Measurements from ENCODE around the gene SWSAP1. TPM values are rescaled to one million over a fixed set of nuclear protein-coding genes. Genes with fewer than 3 reads are reported as not detected.
"Not testable (repeated sequence)": the region's sequence is repeated elsewhere in the genome, so short reads cannot be mapped to it uniquely, and the experiment has no call there.

SWSAP1 gene
- total RNA-seq, 4 donors from 2014 or later = 0.51 to 1.7 (median 1.2) TPM

DNA sequence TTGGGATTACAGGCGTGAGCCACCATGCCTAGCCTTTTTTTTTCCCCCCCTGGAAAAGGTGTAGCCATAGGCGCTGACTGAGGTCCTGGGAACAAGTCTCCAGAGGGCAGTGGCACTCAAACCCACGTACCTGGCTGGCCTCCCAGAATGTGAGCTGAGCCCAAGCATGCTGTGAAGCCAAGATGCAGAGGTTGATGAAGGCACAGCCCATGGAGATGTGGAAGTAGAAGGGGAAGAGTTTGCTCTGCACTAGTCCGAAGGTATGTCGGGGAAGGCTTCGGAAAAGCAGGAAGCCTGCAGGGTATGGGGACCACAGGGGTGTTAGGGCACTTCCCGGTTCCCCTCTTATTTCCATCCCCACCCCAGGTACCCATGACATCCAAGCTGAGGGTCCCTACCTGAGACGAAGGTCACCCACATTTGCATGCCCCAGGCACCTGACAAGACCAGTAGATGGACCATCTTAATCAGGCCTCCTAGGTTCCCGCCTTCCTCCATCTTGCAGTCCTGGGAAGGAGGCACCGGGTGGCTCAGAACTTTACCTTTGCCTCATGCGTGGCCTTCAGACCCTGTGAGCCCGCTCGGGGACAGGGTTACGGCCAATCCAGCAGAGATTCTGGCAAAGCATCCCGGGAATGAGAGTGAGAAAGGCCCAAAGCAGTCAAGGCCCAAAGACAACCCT, 29.2 kb upstream of the SWSAP1 start:
- no peak for DNase-seq
- in situ Hi-C loops (cut with MboI; ENCODE audit: low sequenced_read_pairs in 4 of 4) = no loop called here
- TF ChIP-seq, protein P1, sequence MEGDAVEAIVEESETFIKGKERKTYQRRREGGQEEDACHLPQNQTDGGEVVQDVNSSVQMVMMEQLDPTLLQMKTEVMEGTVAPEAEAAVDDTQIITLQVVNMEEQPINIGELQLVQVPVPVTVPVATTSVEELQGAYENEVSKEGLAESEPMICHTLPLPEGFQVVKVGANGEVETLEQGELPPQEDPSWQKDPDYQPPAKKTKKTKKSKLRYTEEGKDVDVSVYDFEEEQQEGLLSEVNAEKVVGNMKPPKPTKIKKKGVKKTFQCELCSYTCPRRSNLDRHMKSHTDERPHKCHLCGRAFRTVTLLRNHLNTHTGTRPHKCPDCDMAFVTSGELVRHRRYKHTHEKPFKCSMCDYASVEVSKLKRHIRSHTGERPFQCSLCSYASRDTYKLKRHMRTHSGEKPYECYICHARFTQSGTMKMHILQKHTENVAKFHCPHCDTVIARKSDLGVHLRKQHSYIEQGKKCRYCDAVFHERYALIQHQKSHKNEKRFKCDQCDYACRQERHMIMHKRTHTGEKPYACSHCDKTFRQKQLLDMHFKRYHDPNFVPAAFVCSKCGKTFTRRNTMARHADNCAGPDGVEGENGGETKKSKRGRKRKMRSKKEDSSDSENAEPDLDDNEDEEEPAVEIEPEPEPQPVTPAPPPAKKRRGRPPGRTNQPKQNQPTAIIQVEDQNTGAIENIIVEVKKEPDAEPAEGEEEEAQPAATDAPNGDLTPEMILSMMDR (IDR thresholded peaks at IDR 0.05 in 4 of 5, conservative IDR thresholded peaks at IDR 0.05 in 1 of 5) = no peak
- no peak for TF ChIP-seq POLR2A (IDR thresholded peaks at IDR 0.05)

DNA sequence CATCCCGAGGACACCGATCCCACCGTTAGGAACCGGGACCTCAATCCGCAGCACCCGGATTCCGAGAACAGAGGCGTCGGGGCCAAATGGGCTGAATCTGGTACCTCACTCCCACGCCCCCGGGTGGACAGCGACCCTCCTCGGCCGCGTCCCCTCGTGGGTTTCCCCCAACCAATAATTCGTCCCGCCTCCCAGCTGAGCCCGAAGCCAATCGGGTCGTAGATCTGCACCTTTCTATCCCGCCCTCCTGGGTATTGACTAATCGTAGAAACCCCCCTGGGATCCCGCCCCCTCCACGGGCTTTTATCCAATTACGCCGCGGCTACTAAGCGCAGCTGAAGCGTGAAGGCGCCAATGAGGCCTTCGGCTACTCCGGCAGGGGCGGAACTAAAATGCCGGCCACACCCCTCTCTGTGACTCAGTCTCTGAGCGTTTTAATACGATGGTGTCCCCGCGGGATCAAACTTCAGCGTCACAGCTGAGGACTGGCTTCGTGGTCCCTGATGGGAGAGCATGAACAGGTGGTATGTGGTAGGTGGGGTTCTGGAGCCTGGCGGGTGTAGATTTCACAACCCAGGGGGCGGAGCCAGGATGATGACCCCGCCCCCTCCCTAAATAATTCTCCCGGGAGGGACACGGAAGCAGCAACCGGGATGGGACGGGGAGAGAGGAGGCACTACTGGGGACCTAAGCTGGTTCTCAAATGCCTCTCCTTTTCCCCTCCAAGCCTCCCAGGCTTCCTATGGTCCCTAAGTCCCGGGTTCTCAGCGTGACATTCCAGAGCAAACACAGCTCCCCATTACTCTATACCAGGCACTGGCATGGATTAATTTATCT, 28.1 kb upstream of the SWSAP1 start, which contains the start of the genes CCDC159 and TMEM205:
Gene CCDC159, plus strand, starts transcription at position 416 of the 837 bp plus-strand sequence. Its CDS starts 88 bp downstream, at position 504.
Gene TMEM205, minus strand, starts transcription at position 165 of the 837 bp plus-strand sequence. CDS start 649 bp downstream, outside the sequence.
- Histone ChIP-seq H3K27ac (peak within 1 kb of the TSS; percentile 91 to 93 (median 93)), H3K36me3 (peaks cover 0 to 17% of the 10 kb centered on the region in 2 donors), H3K27me3 (no peaks in the 10 kb centered on the region), H3K4me1 (peaks cover 21 to 22% of the 10 kb centered on the region in 2 donors), H3K4me3 (peak within 1 kb of the TSS; percentile 78 to 92 (median 84)), H3K9me3 (no peaks in the 10 kb centered on the region)
- in situ Hi-C loops (cut with MboI; ENCODE audit: low sequenced_read_pairs in 4 of 4) (no loop called here), intact Hi-C loops (cut with DNase I; ENCODE audit: low total_unique reads) (loop anchor here (1.0 kb wide), 1 partner anchor 28 kb away; the partner anchor contains the start of gene SWSAP1)
- DNase-seq (peak; percentile 99), ATAC-seq (peak; percentile 95)
- peak; percentile 75 to 91 for TF ChIP-seq POLR2A (IDR thresholded peaks at IDR 0.05)
- TF ChIP-seq, protein P1 (IDR thresholded peaks at IDR 0.05 in 4 of 5, conservative IDR thresholded peaks at IDR 0.05 in 1 of 5) = peak in 1 of 5 experiments; percentile 11

More for the DNA sequence above, 29.2 kb upstream of the SWSAP1 start:
- H3K36me3 ChIP-seq = peaks cover 0 to 21% of the 10 kb centered on the region in 2 donors
- peaks cover 21 to 23% of the 10 kb centered on the region in 2 donors for H3K4me1 ChIP-seq
- no peaks in the 10 kb centered on the region for H3K27me3 ChIP-seq
- intact Hi-C loops (cut with DNase I; ENCODE audit: low total_unique reads) = no loop called here
- no peaks in the 10 kb centered on the region for H3K9me3 ChIP-seq
- H3K4me3 ChIP-seq = peak overlapping the region; percentile 78 to 92 (median 84)
- H3K27ac ChIP-seq = peak overlapping the region; percentile 91 to 93 (median 93)
- no peak for ATAC-seq

DNA sequence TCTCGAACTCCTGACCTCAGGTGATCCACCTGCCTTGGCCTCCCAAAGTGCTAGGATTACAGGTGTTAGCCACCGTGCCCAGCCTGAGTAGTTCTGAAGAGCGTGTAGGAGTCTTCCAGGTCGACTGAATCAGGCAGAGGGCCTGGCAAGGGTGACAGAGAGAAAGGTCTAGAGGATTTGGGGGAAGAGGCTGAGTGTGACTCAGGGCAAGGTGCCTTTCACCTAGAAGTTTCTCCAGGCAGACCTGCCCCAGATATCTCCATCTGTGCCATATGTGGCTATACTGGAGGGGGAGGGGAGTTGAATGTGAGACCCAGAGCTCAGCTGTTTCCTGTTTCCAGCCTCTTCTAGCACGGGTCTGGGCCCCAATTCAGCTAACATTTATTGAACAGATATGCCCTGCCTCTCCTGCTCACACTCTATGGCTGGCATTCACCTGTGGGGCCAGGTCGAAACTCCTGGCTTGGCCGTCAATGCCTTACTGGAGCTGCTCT, 26.9 kb upstream of the SWSAP1 start:
- intact Hi-C loops (cut with DNase I; ENCODE audit: low total_unique reads) = no loop called here
- in situ Hi-C loops (cut with MboI; ENCODE audit: low sequenced_read_pairs in 4 of 4) = no loop called here

DNA sequence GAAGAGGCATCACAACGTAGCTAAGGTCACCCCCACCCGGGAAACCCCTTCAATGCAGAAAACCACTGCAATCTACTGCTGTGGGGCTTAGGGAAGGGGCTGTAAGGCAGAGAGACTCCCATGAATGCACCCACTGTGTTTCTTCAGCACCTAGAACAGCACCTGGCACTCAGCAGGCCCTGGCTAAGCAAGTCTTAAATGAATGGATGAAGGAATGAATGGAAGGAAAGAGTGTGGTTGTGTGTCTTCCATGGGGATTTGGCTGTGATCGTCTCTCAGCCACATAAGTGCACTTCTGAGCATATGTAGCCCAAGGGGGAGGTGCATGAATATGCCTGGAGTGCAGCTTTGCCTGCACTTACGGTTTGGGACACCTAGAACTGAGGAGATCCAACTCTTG, 25.3 kb upstream of the SWSAP1 start:
- Histone ChIP-seq H3K27ac (no peak overlapping the region), H3K4me3 (no peak overlapping the region), H3K9me3 (no peaks in the 10 kb centered on the region), H3K27me3 (no peaks in the 10 kb centered on the region), H3K36me3 (no peaks in the 10 kb centered on the region), H3K4me1 (peaks cover 19 to 20% of the 10 kb centered on the region in 2 donors)
- intact Hi-C loops (cut with DNase I; ENCODE audit: low total_unique reads) (no loop called here), in situ Hi-C loops (cut with MboI; ENCODE audit: low sequenced_read_pairs in 4 of 4) (no loop called here)
- DNase-seq = no peak
- TF ChIP-seq, protein P1 (IDR thresholded peaks at IDR 0.05 in 4 of 5, conservative IDR thresholded peaks at IDR 0.05 in 1 of 5) = no peak
- no peak for TF ChIP-seq POLR2A (IDR thresholded peaks at IDR 0.05)
- ATAC-seq = no peak

More for the DNA sequence above, 26.9 kb upstream of the SWSAP1 start:
- DNase-seq (no peak), ATAC-seq (no peak)
- TF ChIP-seq, protein P1 (IDR thresholded peaks at IDR 0.05 in 4 of 5, conservative IDR thresholded peaks at IDR 0.05 in 1 of 5) = no peak
- no peak for TF ChIP-seq POLR2A (IDR thresholded peaks at IDR 0.05)
- Histone ChIP-seq H3K27ac (peak overlapping the region; percentile 91 to 93 (median 93)), H3K27me3 (no peaks in the 10 kb centered on the region), H3K4me3 (no peak overlapping the region), H3K9me3 (no peaks in the 10 kb centered on the region), H3K4me1 (peaks cover 21 to 22% of the 10 kb centered on the region in 2 donors), H3K36me3 (peaks cover 0 to 6% of the 10 kb centered on the region in 2 donors)

DNA sequence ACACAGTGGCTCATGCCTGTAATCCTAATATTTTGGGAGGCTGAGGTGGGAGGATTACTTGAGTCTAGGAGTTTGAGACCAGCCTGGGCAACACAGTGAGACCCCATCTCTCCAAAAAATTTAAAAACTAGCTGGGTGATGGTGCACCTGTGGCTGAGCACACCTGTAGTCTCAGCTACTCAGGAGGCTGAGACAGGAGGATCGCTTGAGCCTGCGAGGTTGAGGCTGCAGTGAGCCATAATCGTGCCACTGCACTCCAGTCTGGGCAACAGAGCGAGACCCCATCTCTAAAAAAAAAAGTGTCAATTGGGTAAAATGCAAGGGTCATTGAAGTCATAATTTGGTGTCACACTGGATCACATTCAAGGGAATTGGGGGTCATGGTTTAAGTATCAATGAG, 20.4 kb upstream of the SWSAP1 start:
- H3K36me3 ChIP-seq; H3K4me1 ChIP-seq; H3K9me3 ChIP-seq; H3K27ac ChIP-seq; intact Hi-C loops (cut with DNase I; ENCODE audit: low total_unique reads); H3K27me3 ChIP-seq; ATAC-seq; H3K4me3 ChIP-seq; DNase-seq; in situ Hi-C loops (cut with MboI; ENCODE audit: low sequenced_read_pairs in 4 of 4): not testable (repeated sequence)

Measured in gastrocnemius medialis (tissue), 4 donors.